ENCODE measurements around the gene TMPRSS9.

Gene TMPRSS9

DNA sequence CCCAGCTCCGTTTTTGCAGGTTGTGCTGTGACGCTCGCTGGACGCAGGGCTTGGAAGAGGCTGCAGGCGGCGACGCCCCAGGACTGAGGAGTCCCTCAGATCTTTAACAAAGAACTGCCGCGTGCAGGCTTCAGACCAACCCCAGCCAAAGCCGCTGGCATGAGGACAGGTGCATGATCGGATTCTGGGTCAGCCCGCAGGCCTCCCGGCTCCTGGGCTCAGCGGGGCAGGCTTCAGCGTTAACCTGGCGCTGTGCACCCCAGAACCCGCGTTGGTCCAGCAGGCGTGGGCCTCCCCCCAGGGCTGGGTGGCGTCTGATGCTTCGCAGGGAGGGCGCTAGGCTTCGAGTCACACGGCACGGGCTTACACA, 68.2 kb downstream of the TMPRSS9 start:
- peak overlapping the region; percentile 88 for H2AFZ ChIP-seq
- no peaks in the 10 kb centered on the region for H3K9me3 ChIP-seq (ENCODE audit: control insufficient read depth, low read length)
- peaks cover 22% of the 10 kb centered on the region for H3K79me2 ChIP-seq
- H3K9ac ChIP-seq = no peak overlapping the region
- peak overlapping the region; percentile 97 for H3K27ac ChIP-seq
- H3K4me1 ChIP-seq = peaks cover 6% of the 10 kb centered on the region
- peak overlapping the region; percentile 99 for H3K4me3 ChIP-seq (ENCODE audit: low read depth, low read length)
- no peaks in the 10 kb centered on the region for H3K27me3 ChIP-seq (ENCODE audit: control insufficient read depth, insufficient read depth, low read length)
- TF ChIP-seq CTCF (IDR thresholded peaks at IDR 0.05) = no peak
- H3K4me2 ChIP-seq (ENCODE audit: low read length) = peak overlapping the region; percentile 93
- no peaks in the 10 kb centered on the region for H3K36me3 ChIP-seq (ENCODE audit: control insufficient read depth, insufficient read depth, low read length)

GRCh38 chr19:2428756-2429711, 69.0 kb downstream of the TMPRSS9 start:
- Histone ChIP-seq H3K36me3 (ENCODE audit: control insufficient read depth, insufficient read depth, low read length) (no peaks in the 10 kb centered on the region), H3K4me3 (ENCODE audit: low read depth, low read length) (no peak overlapping the region), H2AFZ (no peak overlapping the region), H3K9me3 (ENCODE audit: control insufficient read depth, low read length) (no peaks in the 10 kb centered on the region), H3K4me1 (peaks cover 6% of the 10 kb centered on the region), H3K79me2 (peaks cover 22% of the 10 kb centered on the region), H3K9ac (no peak overlapping the region), H3K4me2 (ENCODE audit: low read length) (no peak overlapping the region), H3K27me3 (ENCODE audit: control insufficient read depth, insufficient read depth, low read length) (no peaks in the 10 kb centered on the region), H3K27ac (no peak overlapping the region)
- TF ChIP-seq CTCF (IDR thresholded peaks at IDR 0.05) = no peak

DNA sequence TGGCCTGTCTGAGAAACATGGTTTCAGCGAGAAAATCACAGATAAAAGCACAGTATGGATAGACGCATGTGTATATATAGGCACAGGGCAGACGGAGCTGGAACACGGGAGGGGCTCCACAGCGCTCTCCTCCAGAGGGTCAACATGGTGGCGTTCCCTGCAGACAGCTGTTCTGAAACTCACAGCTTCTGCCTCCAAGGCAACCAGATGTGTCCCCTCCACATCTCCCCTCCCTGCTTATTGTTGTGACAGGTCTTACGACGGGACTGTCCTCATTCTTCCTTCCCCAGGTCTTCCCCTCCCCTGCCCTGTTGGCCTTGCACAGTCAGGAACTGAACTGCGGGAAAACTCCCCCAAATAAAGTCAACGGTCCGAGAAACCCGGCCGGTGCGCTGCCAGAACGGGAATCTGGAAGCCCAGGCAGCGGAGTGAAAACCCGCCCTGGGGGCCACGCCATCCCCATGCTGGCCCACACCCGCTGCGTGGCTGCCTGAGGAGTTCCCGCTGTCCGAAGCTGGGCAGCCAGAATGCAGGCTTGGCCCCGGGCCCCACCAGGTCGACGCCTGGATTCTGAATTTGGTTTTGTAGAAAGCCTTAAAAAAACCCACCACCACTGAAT, 70.0 kb downstream of the TMPRSS9 start:
- TF ChIP-seq CTCF (IDR thresholded peaks at IDR 0.05) = no peak
- H3K27ac ChIP-seq = no peak overlapping the region
- H3K4me2 ChIP-seq (ENCODE audit: low read length) = no peak overlapping the region
- H2AFZ ChIP-seq = no peak overlapping the region
- H3K27me3 ChIP-seq (ENCODE audit: control insufficient read depth, insufficient read depth, low read length) = no peaks in the 10 kb centered on the region
- H3K36me3 ChIP-seq (ENCODE audit: control insufficient read depth, insufficient read depth, low read length) = no peaks in the 10 kb centered on the region
- no peaks in the 10 kb centered on the region for H3K9me3 ChIP-seq (ENCODE audit: control insufficient read depth, low read length)
- no peak overlapping the region for H3K9ac ChIP-seq
- H3K79me2 ChIP-seq = peaks cover 21% of the 10 kb centered on the region
- peaks cover 6% of the 10 kb centered on the region for H3K4me1 ChIP-seq
- H3K4me3 ChIP-seq (ENCODE audit: low read depth, low read length) = no peak overlapping the region

GRCh38 chr19:2431318-2432055, 71.4 kb downstream of the TMPRSS9 start:
- no peak for TF ChIP-seq CTCF (IDR thresholded peaks at IDR 0.05)
- H3K27ac ChIP-seq = no peak overlapping the region
- no peaks in the 10 kb centered on the region for H3K9me3 ChIP-seq (ENCODE audit: control insufficient read depth, low read length)
- no peaks in the 10 kb centered on the region for H3K36me3 ChIP-seq (ENCODE audit: control insufficient read depth, insufficient read depth, low read length)
- H3K27me3 ChIP-seq (ENCODE audit: control insufficient read depth, insufficient read depth, low read length) = no peaks in the 10 kb centered on the region
- H3K4me1 ChIP-seq = peaks cover 2% of the 10 kb centered on the region
- no peak overlapping the region for H3K4me3 ChIP-seq (ENCODE audit: low read depth, low read length)
- H3K4me2 ChIP-seq (ENCODE audit: low read length) = no peak overlapping the region
- peaks cover 8% of the 10 kb centered on the region for H3K79me2 ChIP-seq
- H2AFZ ChIP-seq = no peak overlapping the region
- no peak overlapping the region for H3K9ac ChIP-seq
